HepG2 (cell line): ENCODE data around the gene KCNJ2. TPM values are rescaled to one million over a fixed set of nuclear protein-coding genes. Genes with fewer than 3 reads are reported as not detected.

ENCODE experiments used
- ATAC-seq: fragments of 200-7000 bp; cut with Tn5 transposase; 3 replicates; pipeline ENCODE4 v1.9.1; 2020; ENCODE audit warnings: mild to moderate bottlenecking, moderate library complexity
- BruUV-seq: library from RNA; stranded (reverse); fragments of 400-500 nt; replicated peaks from 2 replicates; lab custom pipeline; 2021; lab: Mats Ljungman, UMichigan
- CTCF ChIA-PET: fragments of 300-600 bp; formaldehyde crosslinking; extraction: SDS; loops from one replicate; lab custom pipeline; 2021; ENCODE audit warnings: low total read pairs, inconsistent platforms, low intra/inter-chr PET ratio; lab: Yijun Ruan, JAX
- POLR2A ChIA-PET: fragments of 350-600 bp; sonication (Branson Sonifier 250); formaldehyde crosslinking; loops from one replicate; lab custom pipeline; 2020; ENCODE audit warnings: antibody characterized with exemption, inconsistent platforms; lab: Yijun Ruan, JAX
- DNase-seq: peaks from one replicate; pipeline ENCODE4 v3.0.0-alpha.2; 2015; ENCODE audit warnings: low spot score
- FAIRE-seq: peaks from 3 replicates; lab custom pipeline; 2011; peaks lifted over from hg19 to GRCh38; lab: Jason Lieb, UNC
- H2AFZ ChIP-seq: one replicate; pipeline ENCODE4 v1.6.1; 2011; ENCODE audit warnings: low read length, inconsistent platforms
- H3K27ac ChIP-seq: fragments of 300-600 bp; 3 replicates; pipeline ENCODE4 v1.8.0; 2011; ENCODE audit warnings: mixed run types, mild to moderate bottlenecking, mixed read lengths, low read length, inconsistent platforms; ENCODE audit not compliant: insufficient read depth; ENCODE audit errors: extremely low read length
- H3K27me3 ChIP-seq, 2 experiments: fragments of 200-600 bp in 1 of 2; 2 replicates in 1 of 2; 3 replicates in 1 of 2; pipeline versions ENCODE4 v1.6.0 to v1.8.0; 2011; ENCODE audit warnings: low read length in 2 of 2, mild to moderate bottlenecking in 2 of 2, moderate library complexity in 2 of 2, inconsistent platforms in 1 of 2; ENCODE audit not compliant: insufficient read depth in 2 of 2, control insufficient read depth in 1 of 2
- H3K36me3 ChIP-seq, 2 experiments: fragments of 200-600 bp in 1 of 2; replicated peaks in 1 of 2; 2 replicates in 1 of 2; 3 replicates in 1 of 2; pipeline versions ENCODE4 v1.5.1 to v1.8.0; 2011; ENCODE audit warnings: low read length in 2 of 2, inconsistent platforms in 1 of 2; ENCODE audit not compliant: insufficient read depth in 2 of 2, control insufficient read depth in 1 of 2
- H3K4me1 ChIP-seq: 2 replicates; pipeline ENCODE4 v1.5.1; 2012; ENCODE audit warnings: low read length, inconsistent platforms; ENCODE audit not compliant: insufficient read depth
- H3K4me2 ChIP-seq: 2 replicates; pipeline ENCODE4 v1.6.0; 2011; ENCODE audit warnings: low read depth, low read length, inconsistent platforms
- H3K4me3 ChIP-seq, 3 experiments: fragments of 200-600 bp in 1 of 3; sonication (generic), shearing (Covaris generic) in 1 of 3; replicated peaks in 1 of 3; 2 replicates each; pipeline ENCODE4 v1.5.1; 2011 to 2016; ENCODE audit warnings: low read length in 3 of 3, inconsistent platforms in 2 of 3, low read depth in 2 of 3, mild to moderate bottlenecking in 2 of 3, control low read depth in 1 of 3, mixed read lengths in 1 of 3; ENCODE audit not compliant: insufficient read depth in 1 of 3
- H3K79me2 ChIP-seq: one replicate; pipeline ENCODE4 v1.6.1; 2011; ENCODE audit warnings: low read length, inconsistent platforms; ENCODE audit not compliant: insufficient read depth
- H3K9ac ChIP-seq: 2 replicates; pipeline ENCODE4 v1.6.0; 2011; ENCODE audit warnings: mild to moderate bottlenecking, low read depth, low read length, inconsistent platforms; ENCODE audit not compliant: insufficient read depth
- H3K9me3 ChIP-seq: 2 replicates; pipeline ENCODE4 v1.5.1; 2012; ENCODE audit warnings: mild to moderate bottlenecking, low read length
- H4K20me1 ChIP-seq: 2 replicates; pipeline ENCODE4 v1.6.0; 2011; ENCODE audit warnings: inconsistent platforms, mild to moderate bottlenecking, low read length, moderate library complexity; ENCODE audit not compliant: insufficient read depth
- ARHGAP35 ChIP-seq: sonication (generic); formaldehyde crosslinking; IDR thresholded peaks from 2 replicates; pipeline ENCODE4 v1.9.0; 2022; ENCODE audit warnings: mild to moderate bottlenecking, inconsistent platforms, moderate library complexity, missing genetic modification reagents, borderline replicate concordance
- CBX5 ChIP-seq: sonication (generic); formaldehyde crosslinking; IDR thresholded peaks from 2 replicates; pipeline ENCODE4 v1.4.0; 2020; ENCODE audit warnings: missing genetic modification reagents, borderline replicate concordance
- FOXK1 ChIP-seq: sonication (generic); formaldehyde crosslinking; IDR thresholded peaks from 2 replicates; pipeline ENCODE4 v1.4.0; 2020; ENCODE audit warnings: low read depth, missing genetic modification reagents, borderline replicate concordance
- HES4 ChIP-seq: sonication (generic); formaldehyde crosslinking; IDR thresholded peaks from 2 replicates; pipeline ENCODE4 v1.9.0; 2021; ENCODE audit warnings: mild to moderate bottlenecking, missing genetic modification reagents, borderline replicate concordance
- MXI1 ChIP-seq: IDR thresholded peaks from 3 replicates; pipeline ENCODE4 v1.6.1; 2012; ENCODE audit warnings: low read depth, low read length, inconsistent platforms, borderline replicate concordance
- PITX1 ChIP-seq: sonication (generic); formaldehyde crosslinking; IDR thresholded peaks from 2 replicates; pipeline ENCODE4 v1.5.1; 2020; ENCODE audit warnings: mild to moderate bottlenecking, missing genetic modification reagents
- SIX1 ChIP-seq: sonication (generic); formaldehyde crosslinking; IDR thresholded peaks from 2 replicates; pipeline ENCODE4 v1.4.0; 2020; ENCODE audit warnings: missing genetic modification reagents, borderline replicate concordance
- XBP1 ChIP-seq: sonication (generic); formaldehyde crosslinking; IDR thresholded peaks from 2 replicates; pipeline ENCODE4 v1.5.0; 2020; ENCODE audit warnings: missing genetic modification reagents
- ZNF101 ChIP-seq: sonication (generic); formaldehyde crosslinking; IDR thresholded peaks from 2 replicates; pipeline ENCODE4 v1.4.0; 2020; ENCODE audit warnings: mild to moderate bottlenecking, low read depth, missing genetic modification reagents, borderline replicate concordance
- ZNF34 ChIP-seq: sonication (generic); formaldehyde crosslinking; IDR thresholded peaks from 2 replicates; pipeline ENCODE4 v1.4.0; 2020; ENCODE audit warnings: mild to moderate bottlenecking, missing genetic modification reagents, borderline replicate concordance
- ZNF678 ChIP-seq: sonication (generic); formaldehyde crosslinking; IDR thresholded peaks from 2 replicates; pipeline ENCODE4 v1.4.0; 2020; ENCODE audit warnings: mild to moderate bottlenecking, missing genetic modification reagents
- ZNF776 ChIP-seq: sonication (generic); formaldehyde crosslinking; IDR thresholded peaks from 2 replicates; pipeline ENCODE4 v1.4.0; 2020; ENCODE audit warnings: mild to moderate bottlenecking, missing genetic modification reagents
- WGBS: methylation state at CpG from one replicate; pipeline ENCODE4 v1.1.6; 2017; ENCODE audit warnings: low lambda C conversion rate; 5-methylcytosine and 5-hydroxymethylcytosine counted together
- in situ Hi-C: cut with HindIII; loops from 2 replicates; pipeline ENCODE4 v1.10.0; 2017; ENCODE audit warnings: low pct_unique_long_range_greater_than_20kb; ENCODE audit not compliant: extremely low pct_ligation_motif_present
- intact Hi-C: fragments of 100-400 bp; cut with micrococcal nuclease; formaldehyde crosslinking; loops from one replicate; pipeline ENCODE4 v1.10.0; 2022; ENCODE audit not compliant: unreplicated experiment
- polyA plus RNA-seq, 8 experiments: library from polyadenylated mRNA; depleted of rRNA in 3 of 8; stranded (reverse) in 7 of 8; unstranded in 1 of 8; fragments of >200 nt; fragmentation: Illumina TruSeq in 4 of 8; extraction: Trizol in 4 of 8; gene quantifications; 2 replicates each; pipeline versions ENCODE4 v1.2.1 to v1.2.3, GENCODE V29; 2011 to 2016; ENCODE audit warnings: low read depth in 4 of 8, missing spikeins in 1 of 8, mixed read lengths in 1 of 8; ENCODE audit not compliant: insufficient read depth in 1 of 8
- total RNA-seq, 5 experiments: library from RNA; depleted of rRNA; stranded (reverse); fragments of >200 nt; fragmentation: Illumina TruSeq; extraction: Trizol; gene quantifications; 2 replicates each; pipeline ENCODE4 v1.2.3, GENCODE V29; 2016; ENCODE audit warnings: low read depth in 1 of 5
- TF ChIP-seq, protein P1 (sequence below): sonication (generic); formaldehyde crosslinking; IDR thresholded peaks from 2 replicates; pipeline ENCODE4 v1.4.0; 2020; ENCODE audit warnings: missing genetic modification reagents; ENCODE audit errors: not compliant biosample characterization
- TF ChIP-seq, protein P2 (sequence below): sonication (generic); formaldehyde crosslinking; IDR thresholded peaks from 2 replicates; pipeline ENCODE4 v1.4.0; 2020; ENCODE audit warnings: missing genetic modification reagents
- TF ChIP-seq, protein P3 (sequence below): sonication (generic); formaldehyde crosslinking; IDR thresholded peaks from 2 replicates; pipeline ENCODE4 v1.5.0; 2020; ENCODE audit warnings: missing genetic modification reagents, mild to moderate bottlenecking, borderline replicate concordance
- TF ChIP-seq, protein P4 (sequence below): sonication (generic); formaldehyde crosslinking; IDR thresholded peaks from 2 replicates; pipeline ENCODE4 v1.8.1; 2023; ENCODE audit warnings: missing genetic modification reagents, inconsistent platforms, borderline replicate concordance

Gene KCNJ2
- total and polyA plus RNA-seq, 2 of the 13 experiments (the other 11 are each of a cell fraction or from before 2014, with no cell fraction given), result not detected

DNA sequence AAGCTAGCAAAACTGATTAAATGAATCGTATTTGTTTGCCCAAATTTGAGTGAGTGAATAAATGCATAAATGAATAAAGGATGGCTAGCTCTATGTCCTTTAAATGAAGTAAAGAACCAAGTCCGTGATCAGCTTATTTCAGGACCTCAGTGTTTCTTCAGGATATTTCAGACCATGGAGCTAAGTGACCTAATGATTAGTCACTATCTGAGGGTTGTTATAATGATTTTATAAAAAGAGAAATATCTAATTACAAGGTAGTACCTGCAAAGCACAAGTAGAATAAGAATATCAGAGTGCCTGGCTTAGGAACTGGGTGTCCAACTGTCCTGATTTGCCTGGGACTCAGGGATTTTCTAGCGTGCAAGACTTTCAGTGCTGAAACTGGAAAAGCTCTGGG lies 12.5 kb downstream of the KCNJ2 start (continued):
- TF ChIP-seq, protein P1, sequence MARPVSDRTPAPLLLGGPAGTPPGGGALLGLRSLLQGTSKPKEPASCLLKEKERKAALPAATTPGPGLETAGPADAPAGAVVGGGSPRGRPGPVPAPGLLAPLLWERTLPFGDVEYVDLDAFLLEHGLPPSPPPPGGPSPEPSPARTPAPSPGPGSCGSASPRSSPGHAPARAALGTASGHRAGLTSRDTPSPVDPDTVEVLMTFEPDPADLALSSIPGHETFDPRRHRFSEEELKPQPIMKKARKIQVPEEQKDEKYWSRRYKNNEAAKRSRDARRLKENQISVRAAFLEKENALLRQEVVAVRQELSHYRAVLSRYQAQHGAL (CRISPR knock-in tag), result no peak
- TF ChIP-seq ZNF776 (CRISPR knock-in tag) (no peak), ZNF678 (no peak), HES4 (CRISPR knock-in tag) (no peak), ZNF34 (CRISPR knock-in tag) (no peak), SIX1 (CRISPR knock-in tag) (no peak), MXI1 (no peak), PITX1 (no peak)
- TF ChIP-seq, protein P2, sequence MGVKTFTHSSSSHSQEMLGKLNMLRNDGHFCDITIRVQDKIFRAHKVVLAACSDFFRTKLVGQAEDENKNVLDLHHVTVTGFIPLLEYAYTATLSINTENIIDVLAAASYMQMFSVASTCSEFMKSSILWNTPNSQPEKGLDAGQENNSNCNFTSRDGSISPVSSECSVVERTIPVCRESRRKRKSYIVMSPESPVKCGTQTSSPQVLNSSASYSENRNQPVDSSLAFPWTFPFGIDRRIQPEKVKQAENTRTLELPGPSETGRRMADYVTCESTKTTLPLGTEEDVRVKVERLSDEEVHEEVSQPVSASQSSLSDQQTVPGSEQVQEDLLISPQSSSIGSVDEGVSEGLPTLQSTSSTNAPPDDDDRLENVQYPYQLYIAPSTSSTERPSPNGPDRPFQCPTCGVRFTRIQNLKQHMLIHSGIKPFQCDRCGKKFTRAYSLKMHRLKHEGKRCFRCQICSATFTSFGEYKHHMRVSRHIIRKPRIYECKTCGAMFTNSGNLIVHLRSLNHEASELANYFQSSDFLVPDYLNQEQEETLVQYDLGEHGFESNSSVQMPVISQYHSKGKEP, result no peak
- TF ChIP-seq, protein P3, sequence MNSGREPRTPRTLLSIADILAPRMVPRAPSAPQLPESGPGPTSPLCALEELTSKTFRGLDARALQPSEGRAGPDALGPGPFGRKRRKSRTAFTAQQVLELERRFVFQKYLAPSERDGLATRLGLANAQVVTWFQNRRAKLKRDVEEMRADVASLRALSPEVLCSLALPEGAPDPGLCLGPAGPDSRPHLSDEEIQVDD (CRISPR knock-in tag), result no peak

DNA sequence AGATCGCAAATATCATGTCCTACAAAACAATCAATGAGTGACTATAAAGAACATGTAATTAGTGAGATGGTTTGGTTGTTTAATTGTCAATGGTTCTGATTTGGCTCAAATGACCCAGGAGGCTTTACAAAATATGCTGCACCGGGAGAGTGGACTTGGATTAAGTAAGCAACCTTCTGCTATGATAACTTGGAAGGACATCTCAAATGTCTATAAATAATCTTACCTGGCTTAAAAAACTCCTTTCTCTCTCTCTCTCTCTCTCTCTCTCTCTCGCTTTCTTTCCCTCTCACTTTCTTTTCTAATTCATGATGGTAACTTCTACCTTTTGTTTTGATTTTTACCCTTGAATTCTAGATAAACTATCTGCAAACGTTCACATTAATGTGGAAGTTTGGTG lies 14.2 kb downstream of the KCNJ2 start:
- no peak overlapping the region for H3K9ac ChIP-seq
- H2AFZ ChIP-seq, result no peak overlapping the region
- BruUV-seq, result no TSS peak
- TF ChIP-seq, protein P4, sequence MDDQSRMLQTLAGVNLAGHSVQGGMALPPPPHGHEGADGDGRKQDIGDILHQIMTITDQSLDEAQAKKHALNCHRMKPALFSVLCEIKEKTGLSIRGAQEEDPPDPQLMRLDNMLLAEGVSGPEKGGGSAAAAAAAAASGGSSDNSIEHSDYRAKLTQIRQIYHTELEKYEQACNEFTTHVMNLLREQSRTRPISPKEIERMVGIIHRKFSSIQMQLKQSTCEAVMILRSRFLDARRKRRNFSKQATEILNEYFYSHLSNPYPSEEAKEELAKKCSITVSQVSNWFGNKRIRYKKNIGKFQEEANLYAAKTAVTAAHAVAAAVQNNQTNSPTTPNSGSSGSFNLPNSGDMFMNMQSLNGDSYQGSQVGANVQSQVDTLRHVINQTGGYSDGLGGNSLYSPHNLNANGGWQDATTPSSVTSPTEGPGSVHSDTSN (CRISPR knock-in tag), result no peak
- TF ChIP-seq CBX5 (CRISPR knock-in tag), result no peak
- no peak for TF ChIP-seq FOXK1
- TF ChIP-seq ZNF101 (CRISPR knock-in tag), result no peak
- no peak for TF ChIP-seq ARHGAP35
- TF ChIP-seq XBP1 (CRISPR knock-in tag), result no peak
- no peak overlapping the region for H3K4me3 ChIP-seq
- no peak overlapping the region for H3K4me2 ChIP-seq
- intact Hi-C loops (no loop called here), in situ Hi-C loops (no loop called here)
- no peaks in the 10 kb centered on the region for H3K27me3 ChIP-seq
- ATAC-seq (no peak), DNase-seq (no peak), FAIRE-seq (no peak)
- POLR2A ChIA-PET, result no interaction called here
- H3K27ac ChIP-seq, result no peak overlapping the region
- no peaks in the 10 kb centered on the region for H3K36me3 ChIP-seq
- CTCF ChIA-PET, result no interaction called here
- no peaks in the 10 kb centered on the region; the same call in 1 of the 2 replicates for H3K9me3 ChIP-seq
- 24% methylated on average over 4 of the region's 4 CpGs for WGBS
- H3K79me2 ChIP-seq, result no peaks in the 10 kb centered on the region
- H3K4me1 ChIP-seq, result no peaks in the 10 kb centered on the region
- no peaks in the 10 kb centered on the region for H4K20me1 ChIP-seq
